ENCODE results near the gene ASB9. TPM values are rescaled to one million over a fixed set of nuclear protein-coding genes. Genes with fewer than 3 reads are reported as not detected.

ASB9 gene
- polyA plus RNA-seq, 4 donors: 0.54 to 3.4 (median 1.7) TPM

DNA sequence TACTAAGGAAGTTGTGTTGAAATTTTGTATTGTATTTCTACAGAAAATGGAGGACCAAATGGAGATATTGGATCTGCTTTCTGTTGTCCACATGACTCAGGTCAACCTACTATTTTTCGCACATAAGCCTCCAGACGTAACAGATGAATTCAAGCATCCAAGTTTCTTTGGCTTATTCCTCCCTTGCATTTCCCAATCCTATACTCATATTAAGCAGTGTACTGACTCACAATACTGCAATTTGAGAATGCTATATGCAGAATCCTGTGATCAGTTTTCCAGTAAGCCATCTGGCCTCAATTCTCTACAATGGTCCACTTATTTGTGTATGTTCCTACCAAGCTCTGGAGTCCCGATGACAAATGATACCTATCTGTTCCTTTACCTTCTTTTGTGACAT, 75.7 kb downstream of the ASB9 start:
- 54 to 86% (median 63%) methylated on average over 2 to 3 of the region's 3 CpGs for WGBS, 3 donors
- H3K9me3 ChIP-seq (ENCODE audit: control insufficient read depth in 2 of 2, insufficient read depth in 1 of 2, low read depth in 1 of 2, low read length in 1 of 2): no peaks in the 10 kb centered on the region
- no peaks in the 10 kb centered on the region for H3K4me1 ChIP-seq (ENCODE audit: control insufficient read depth in 3 of 3, insufficient read depth in 2 of 3, low read depth in 1 of 3, low read length in 2 of 3)
- H3K27me3 ChIP-seq (ENCODE audit: control insufficient read depth in 3 of 3, insufficient read depth in 3 of 3, low read length in 3 of 3): no peaks in the 10 kb centered on the region
- DNase-seq (no peak), FAIRE-seq (no peak)
- H3K27ac ChIP-seq (ENCODE audit: low read depth in 1 of 3, low read length in 2 of 3): no peak overlapping the region
- H3K4me3 ChIP-seq (ENCODE audit: low read depth in 1 of 3, low read length in 3 of 3): no peak overlapping the region
- no peaks in the 10 kb centered on the region for H3K36me3 ChIP-seq (ENCODE audit: control insufficient read depth in 3 of 3, insufficient read depth in 2 of 3, low read depth in 1 of 3, low read length in 3 of 3)

Other genes with a start within 250 kb of the ASB9 start
- gene ASB11, start 45.6 kb upstream of the ASB9 start, polyA plus RNA-seq: under 1 TPM in 3 of 4 donors, not detected in 1; 0.01 to 0.27 (median 0.04) TPM
- gene PIGA, start 65.4 kb upstream of the ASB9 start, polyA plus RNA-seq: 10 to 100 TPM in 1 of 4 donors, 1 to 10 TPM in 3; 4.3 to 11.1 (median 5.4) TPM
- 1 to 10 TPM in 3 of 4 donors, under 1 TPM in 1; 0.13 to 1.6 (median 1.1) TPM for gene VEGFD, start 114.3 kb upstream of the ASB9 start, polyA plus RNA-seq
- 10 to 100 TPM in 2 of 4 donors, 1 to 10 TPM in 2; 3.9 to 13.4 (median 11.3) TPM for gene PIR, start 223.2 kb upstream of the ASB9 start, polyA plus RNA-seq
- 1 to 10 TPM; 1.4 to 8.6 (median 5.5) TPM for gene BMX, start 230.7 kb upstream of the ASB9 start, polyA plus RNA-seq

Measured in small intestine (tissue), 7 donors.